ENCODE measurements around the gene USH1C.

Gene USH1C

DNA sequence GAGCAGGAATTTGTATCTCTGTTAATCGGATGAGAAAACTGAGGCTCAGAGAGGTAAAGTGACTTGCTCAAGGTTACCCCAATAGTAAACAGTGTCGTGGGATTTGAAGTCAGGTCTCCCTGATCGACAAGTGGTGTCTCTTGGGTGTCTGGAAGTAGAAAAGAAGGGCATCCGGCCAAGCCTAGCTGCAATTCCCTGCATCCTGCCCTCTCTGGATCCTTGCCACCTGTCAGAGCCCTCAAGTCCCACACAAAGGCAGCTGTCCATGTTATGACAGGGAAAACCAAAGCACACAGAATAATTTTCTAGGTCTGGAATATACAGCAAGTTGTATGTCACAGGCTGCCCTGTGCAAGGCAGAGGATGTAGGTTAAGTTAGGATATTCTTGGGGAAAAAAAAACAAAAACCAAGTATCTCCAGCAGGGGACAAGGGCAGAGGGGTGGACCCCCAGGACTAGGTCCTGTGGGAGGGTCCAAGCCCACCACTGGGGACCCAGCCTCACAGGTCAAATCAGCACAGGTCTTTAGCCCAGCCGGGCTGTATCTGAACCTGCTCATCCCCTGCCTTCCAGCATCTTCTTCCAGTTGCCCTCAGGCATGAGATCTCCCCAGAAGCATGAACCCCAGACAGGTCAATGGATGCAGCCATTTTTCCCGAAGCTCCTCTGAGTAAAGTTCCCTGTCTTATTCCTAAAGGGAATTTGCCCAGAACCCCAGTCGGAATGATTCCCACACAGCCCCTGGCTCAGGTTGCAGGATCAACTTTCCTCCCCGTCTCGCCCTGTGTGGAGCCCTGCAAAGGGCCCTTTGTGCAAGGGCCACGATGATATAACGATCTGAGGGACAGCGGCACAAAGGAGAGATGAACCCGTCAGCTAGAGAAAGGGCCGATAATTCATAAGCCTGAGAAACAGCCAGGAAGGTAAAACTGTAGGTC, 15.0 kb downstream of the USH1C start:
- Mint-ChIP-seq H3K4me1 (ENCODE audit: low read depth) (no peaks in the 10 kb centered on the region), H3K9me3 (ENCODE audit: low read depth) (no peaks in the 10 kb centered on the region), H3K27ac (no peak overlapping the region), H3K27me3 (no peaks in the 10 kb centered on the region), H3K36me3 (no peaks in the 10 kb centered on the region), H3K4me3 (no peak overlapping the region)

DNA sequence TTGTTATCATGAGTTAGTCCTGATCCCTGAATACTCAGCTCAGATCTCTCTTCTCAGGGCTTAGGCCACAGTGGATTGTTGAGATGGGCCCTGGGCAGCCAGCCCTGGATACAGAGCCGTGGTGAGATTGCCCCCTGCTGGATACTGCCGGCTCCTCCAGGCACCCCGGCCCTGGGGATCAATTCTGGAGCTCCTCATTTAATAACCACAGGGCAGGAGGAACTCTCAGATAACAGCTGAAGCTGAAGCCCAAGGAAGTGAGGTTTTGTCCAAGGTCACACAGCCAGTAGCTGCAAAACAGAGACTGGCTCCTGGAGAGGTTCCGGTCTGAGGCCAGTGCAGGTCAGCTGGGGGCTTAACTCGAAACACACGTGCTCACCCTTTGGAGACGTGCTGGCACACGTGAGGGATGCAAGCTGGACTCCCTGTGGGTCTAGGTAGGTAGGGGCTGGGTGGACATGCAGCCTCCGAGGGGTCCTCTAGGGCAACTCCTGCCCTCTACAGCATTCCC, 16.0 kb downstream of the USH1C start:
- no peaks in the 10 kb centered on the region for H3K4me1 Mint-ChIP-seq (ENCODE audit: low read depth)

DNA sequence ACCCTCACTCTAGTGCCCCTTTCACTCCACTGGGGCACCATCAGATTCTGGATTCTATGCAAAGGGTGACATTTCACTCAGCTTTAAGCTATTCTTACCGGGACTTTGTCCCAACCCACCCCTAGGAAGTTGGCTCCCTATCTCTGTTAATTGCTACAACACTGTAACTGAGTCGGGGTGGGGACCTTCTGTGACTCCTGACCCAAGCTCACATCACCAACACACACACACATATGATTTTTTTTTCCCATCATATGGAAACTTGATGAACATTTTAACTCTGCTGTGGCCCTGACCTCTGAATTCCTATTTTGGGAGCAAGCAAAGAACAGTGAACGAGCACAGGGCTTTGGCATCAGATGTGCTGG, 16.6 kb downstream of the USH1C start:
- Mint-ChIP-seq H3K4me1 (ENCODE audit: low read depth) (no peaks in the 10 kb centered on the region), H3K4me3 (no peak overlapping the region), H3K36me3 (no peaks in the 10 kb centered on the region), H3K27ac (no peak overlapping the region), H3K27me3 (no peaks in the 10 kb centered on the region), H3K9me3 (ENCODE audit: low read depth) (no peaks in the 10 kb centered on the region)

More for the DNA sequence above, 16.0 kb downstream of the USH1C start:
- H3K4me3 Mint-ChIP-seq, result no peak overlapping the region
- no peaks in the 10 kb centered on the region for H3K36me3 Mint-ChIP-seq
- H3K27ac Mint-ChIP-seq, result no peak overlapping the region
- H3K27me3 Mint-ChIP-seq, result no peaks in the 10 kb centered on the region
- H3K9me3 Mint-ChIP-seq (ENCODE audit: low read depth), result no peaks in the 10 kb centered on the region

DNA sequence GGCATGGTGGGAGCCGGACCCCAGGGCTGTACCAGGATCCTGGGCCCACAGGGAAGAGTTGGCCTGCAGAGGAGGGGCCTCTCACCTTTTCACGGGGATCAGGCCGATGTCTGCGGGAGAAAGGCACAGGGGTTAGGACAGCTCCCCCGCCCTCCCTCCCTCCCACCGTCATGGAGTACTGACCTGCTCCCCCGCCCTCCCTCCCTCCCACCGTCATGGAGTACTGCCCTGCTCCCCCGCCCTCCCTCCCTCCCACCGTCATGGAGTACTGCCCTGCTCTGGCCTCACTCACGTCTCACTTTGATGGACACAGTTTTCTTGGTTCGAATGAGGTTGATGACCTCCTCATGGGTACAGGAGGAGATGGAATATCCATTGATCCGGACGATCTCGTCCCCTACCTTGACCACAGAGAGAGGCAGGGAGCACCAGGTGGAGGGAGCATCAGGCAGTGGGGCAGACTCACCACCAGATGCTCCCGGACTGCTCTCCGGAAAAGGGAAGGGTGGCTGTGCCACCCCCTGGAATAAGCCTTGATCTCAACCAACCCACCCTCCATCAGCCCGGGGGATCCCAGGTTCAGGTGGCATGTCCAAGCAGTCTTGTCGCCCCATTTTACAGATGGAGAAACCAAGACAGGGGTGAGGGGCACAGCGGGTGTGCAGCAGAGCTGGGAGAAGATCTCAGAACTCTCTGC, 17.1 kb downstream of the USH1C start:
- Mint-ChIP-seq H3K36me3 (no peaks in the 10 kb centered on the region), H3K27me3 (no peaks in the 10 kb centered on the region), H3K27ac (no peak overlapping the region), H3K9me3 (ENCODE audit: low read depth) (no peaks in the 10 kb centered on the region), H3K4me1 (ENCODE audit: low read depth) (no peaks in the 10 kb centered on the region), H3K4me3 (no peak overlapping the region)

DNA sequence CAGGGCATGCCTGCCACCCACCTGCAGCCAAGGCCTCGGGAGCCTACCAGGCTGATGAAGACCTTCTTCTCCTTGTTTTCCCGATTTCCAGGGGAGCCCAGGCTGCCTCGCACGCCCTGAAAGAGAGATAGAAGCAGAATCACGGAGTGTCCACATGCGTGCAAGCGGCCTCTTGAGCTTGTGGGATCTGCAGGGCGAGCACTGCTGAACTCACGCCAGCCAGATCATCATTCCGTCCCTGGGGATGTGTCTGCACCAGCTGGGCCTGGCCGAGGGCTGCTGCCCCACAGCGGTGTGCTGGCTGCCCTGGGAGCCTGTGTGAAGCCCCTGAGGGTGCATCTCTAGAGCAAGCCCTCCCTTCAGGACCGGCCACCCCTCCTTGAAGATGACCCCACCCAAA, 17.9 kb downstream of the USH1C start:
- Mint-ChIP-seq H3K27ac (no peak overlapping the region), H3K4me1 (ENCODE audit: low read depth) (no peaks in the 10 kb centered on the region), H3K9me3 (ENCODE audit: low read depth) (no peaks in the 10 kb centered on the region), H3K27me3 (no peaks in the 10 kb centered on the region), H3K36me3 (no peaks in the 10 kb centered on the region), H3K4me3 (no peak overlapping the region)

DNA sequence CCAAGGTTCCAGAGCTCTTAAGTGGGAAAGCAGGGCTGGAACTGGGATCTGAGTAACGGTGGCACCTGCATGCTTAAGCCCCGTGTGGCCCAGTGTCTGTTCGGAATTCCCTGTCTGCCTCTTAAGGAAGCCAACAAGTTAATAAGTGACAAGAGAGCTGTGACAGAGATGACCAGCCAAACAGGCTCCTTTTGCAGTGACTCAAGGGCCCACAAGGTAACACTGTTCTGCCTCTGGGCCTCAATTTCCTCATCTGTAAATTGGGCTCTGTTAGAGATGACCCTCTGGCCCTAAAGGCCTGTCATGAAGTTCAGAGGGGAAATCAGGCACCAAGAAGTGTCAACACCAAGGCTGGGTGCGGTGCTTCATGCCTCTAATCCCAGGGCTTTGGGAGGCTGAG, 18.6 kb downstream of the USH1C start:
- no peaks in the 10 kb centered on the region for H3K27me3 Mint-ChIP-seq
- no peak overlapping the region for H3K4me3 Mint-ChIP-seq
- no peaks in the 10 kb centered on the region for H3K9me3 Mint-ChIP-seq (ENCODE audit: low read depth)
- H3K27ac Mint-ChIP-seq, result no peak overlapping the region
- no peaks in the 10 kb centered on the region for H3K36me3 Mint-ChIP-seq
- no peaks in the 10 kb centered on the region for H3K4me1 Mint-ChIP-seq (ENCODE audit: low read depth)

DNA sequence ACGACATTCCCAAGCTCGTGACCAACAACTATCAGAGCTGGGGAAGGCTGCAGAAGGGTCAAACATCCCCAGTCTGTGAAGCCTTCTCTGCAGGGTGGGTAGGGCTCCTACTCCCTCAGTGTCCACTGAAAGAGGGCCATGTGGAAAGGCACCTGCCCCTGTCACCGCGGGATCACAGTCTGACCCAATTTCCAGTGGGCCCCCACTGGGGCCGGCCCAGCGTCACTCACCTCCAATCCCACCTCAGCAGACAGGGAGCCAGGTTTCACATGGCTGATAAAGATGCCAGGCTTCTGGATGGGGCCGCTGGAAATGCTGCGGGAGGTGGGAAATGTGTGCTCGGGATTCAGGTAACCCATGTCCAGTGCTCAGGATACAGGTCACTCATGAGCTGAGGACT, 20.0 kb downstream of the USH1C start:
- Mint-ChIP-seq H3K9me3 (ENCODE audit: low read depth) (no peaks in the 10 kb centered on the region), H3K36me3 (no peaks in the 10 kb centered on the region), H3K4me3 (no peak overlapping the region), H3K27me3 (no peaks in the 10 kb centered on the region), H3K27ac (no peak overlapping the region), H3K4me1 (ENCODE audit: low read depth) (no peaks in the 10 kb centered on the region)

DNA sequence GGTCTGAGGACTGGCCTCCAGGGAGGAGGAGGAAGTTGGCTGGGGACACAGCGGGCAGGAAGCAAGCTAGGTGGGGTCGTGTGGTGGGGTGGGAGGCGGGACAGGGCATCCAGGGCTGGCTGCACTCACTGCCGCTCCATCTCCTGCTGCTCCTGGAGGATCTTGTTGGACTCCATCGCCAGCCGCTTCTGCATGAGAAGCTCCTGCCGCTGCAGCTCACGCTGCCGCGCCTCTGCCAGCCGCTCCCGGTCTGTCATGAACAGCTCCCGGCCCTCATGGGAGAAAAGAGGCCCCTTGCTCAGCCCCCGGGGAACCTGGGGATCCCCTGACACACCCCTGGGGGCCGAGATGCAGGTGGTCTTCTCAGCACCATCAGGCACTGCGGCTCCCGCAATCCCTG, 21.6 kb downstream of the USH1C start:
- no peak overlapping the region for H3K4me3 Mint-ChIP-seq

DNA sequence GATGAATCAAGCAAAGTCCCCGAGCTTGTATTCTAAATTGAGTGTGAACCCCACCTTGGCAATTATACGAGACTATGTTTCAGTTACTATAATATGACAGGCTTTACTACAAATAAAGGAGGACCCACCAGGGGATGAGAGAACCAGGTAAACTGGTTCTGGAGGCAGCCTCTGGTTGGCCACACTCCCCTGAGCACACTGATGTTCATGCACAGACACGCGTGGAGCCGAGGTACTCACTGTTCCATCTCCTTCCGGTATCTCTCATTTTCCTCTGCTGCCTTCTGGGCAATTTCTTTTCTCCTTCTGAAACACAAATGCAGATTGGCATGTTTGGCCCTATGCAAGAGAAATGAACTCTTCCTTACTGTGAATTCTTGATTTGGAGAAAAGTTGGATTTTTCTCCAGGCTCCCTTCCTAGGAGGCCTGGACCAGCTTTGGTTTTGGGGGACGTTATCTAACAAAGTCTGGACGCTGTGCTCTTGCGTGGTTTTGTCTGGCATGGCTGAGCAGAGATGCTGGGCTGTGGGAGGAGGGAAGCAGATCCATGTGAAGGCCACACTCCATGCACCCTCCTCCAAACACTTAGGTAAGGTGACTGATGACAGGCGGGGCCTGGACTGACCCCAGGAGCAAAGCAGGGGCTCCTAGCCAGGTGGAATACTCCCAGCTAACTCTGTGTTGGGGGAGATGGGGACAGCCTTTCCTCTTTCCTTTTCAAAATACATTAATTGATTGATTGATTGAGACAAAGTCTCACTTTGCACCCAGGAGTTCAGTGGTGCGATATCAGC, 22.9 kb downstream of the USH1C start:
- no peaks in the 10 kb centered on the region for H3K27me3 Mint-ChIP-seq
- no peaks in the 10 kb centered on the region for H3K36me3 Mint-ChIP-seq
- no peaks in the 10 kb centered on the region for H3K4me1 Mint-ChIP-seq (ENCODE audit: low read depth)
- no peak overlapping the region for H3K27ac Mint-ChIP-seq
- H3K9me3 Mint-ChIP-seq (ENCODE audit: low read depth), result no peaks in the 10 kb centered on the region
- H3K4me3 Mint-ChIP-seq, result no peak overlapping the region

More for the DNA sequence above, 21.6 kb downstream of the USH1C start:
- no peaks in the 10 kb centered on the region for H3K4me1 Mint-ChIP-seq (ENCODE audit: low read depth)
- H3K27ac Mint-ChIP-seq, result no peak overlapping the region
- no peaks in the 10 kb centered on the region for H3K36me3 Mint-ChIP-seq
- no peaks in the 10 kb centered on the region for H3K9me3 Mint-ChIP-seq (ENCODE audit: low read depth)
- no peaks in the 10 kb centered on the region for H3K27me3 Mint-ChIP-seq

DNA sequence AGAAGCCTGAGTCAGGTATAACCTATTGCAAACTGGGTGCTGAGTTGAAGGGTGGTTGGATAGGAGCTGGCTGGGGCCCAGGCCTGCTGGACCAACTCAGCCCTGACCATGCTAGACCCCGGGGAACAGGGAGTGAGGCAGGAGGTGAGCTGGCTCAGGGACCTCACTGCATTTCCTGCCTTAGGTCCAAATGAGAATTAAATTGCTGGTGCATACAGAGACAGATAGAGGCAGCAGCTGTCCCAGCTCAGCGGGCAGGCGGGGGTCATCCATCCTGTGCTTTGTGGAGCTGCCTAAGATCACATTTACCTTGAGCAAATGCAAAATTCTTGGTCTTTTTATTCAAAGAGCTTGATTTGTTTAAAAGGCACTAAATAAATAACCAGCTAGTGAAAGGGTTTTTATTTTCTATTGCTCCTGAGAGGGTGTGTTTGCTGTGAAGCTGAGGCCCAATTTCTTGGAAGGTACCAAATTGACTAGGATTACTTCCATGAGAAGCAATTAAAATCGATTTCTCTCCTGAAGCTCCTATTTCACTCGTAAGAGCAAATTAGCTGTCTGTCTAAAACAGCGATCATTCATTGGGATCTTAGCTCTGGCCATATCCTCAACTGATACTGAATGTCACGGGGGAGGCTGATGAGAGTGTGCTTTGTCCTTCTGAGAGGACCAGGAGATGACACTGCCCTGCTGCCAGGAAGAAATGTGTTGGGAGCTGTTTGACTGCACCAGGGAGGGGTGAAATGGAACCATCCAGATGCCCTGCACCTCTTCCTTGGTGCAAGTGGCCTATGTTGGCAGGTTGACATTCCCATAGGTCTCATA, 24.9 kb downstream of the USH1C start:
- H3K27me3 Mint-ChIP-seq, result peaks cover 3% of the 10 kb centered on the region
- no peaks in the 10 kb centered on the region for H3K36me3 Mint-ChIP-seq
- no peaks in the 10 kb centered on the region for H3K9me3 Mint-ChIP-seq (ENCODE audit: low read depth)
- no peak overlapping the region for H3K4me3 Mint-ChIP-seq
- no peaks in the 10 kb centered on the region for H3K4me1 Mint-ChIP-seq (ENCODE audit: low read depth)
- H3K27ac Mint-ChIP-seq, result no peak overlapping the region

DNA sequence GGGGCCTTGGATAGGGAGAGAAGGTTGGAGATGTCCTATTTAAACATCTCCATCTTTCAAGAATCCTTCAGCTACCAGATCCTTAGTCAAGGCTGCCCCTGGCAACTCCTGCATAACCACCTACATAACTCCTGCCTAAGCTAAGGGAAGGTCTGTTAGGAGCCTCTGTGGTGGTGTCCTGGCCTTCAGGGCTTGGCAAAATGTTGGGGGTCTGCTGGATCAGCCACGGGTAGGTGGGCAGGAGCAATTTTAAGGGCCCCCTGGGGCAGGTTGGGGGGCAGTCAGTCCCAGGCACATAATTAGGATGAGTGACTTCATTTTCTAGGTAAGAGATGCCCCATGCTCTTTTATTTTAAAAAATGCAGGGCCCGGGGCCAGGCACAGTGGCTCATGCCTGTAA, 25.9 kb downstream of the USH1C start:
- Mint-ChIP-seq H3K4me1 (ENCODE audit: low read depth) (no peaks in the 10 kb centered on the region), H3K36me3 (no peaks in the 10 kb centered on the region), H3K9me3 (ENCODE audit: low read depth) (no peaks in the 10 kb centered on the region), H3K27me3 (peaks cover 3% of the 10 kb centered on the region), H3K4me3 (no peak overlapping the region), H3K27ac (no peak overlapping the region)

DNA sequence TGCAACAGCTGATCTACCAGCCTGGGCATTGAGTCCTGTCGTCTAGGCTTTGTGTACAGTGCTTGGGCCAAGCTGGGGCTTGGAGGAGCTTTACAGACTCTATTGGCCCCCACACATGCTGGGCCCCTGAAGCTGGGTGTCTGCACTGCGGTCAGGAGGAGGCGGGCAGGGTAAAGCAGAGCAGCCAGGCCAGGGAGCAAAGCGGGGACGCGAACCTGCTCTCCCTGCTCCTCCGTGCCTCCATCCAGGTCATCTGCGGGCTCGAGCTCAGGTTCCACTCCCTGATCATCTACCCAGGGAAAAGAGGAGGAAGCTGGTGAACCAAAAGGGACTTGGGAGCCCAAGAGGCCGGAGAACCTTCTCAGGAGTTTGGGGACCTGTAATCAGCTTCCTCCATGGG, 27.0 kb downstream of the USH1C start:
- H3K4me1 Mint-ChIP-seq (ENCODE audit: low read depth), result no peaks in the 10 kb centered on the region
- H3K9me3 Mint-ChIP-seq (ENCODE audit: low read depth), result no peaks in the 10 kb centered on the region
- no peak overlapping the region for H3K27ac Mint-ChIP-seq
- peaks cover 5% of the 10 kb centered on the region for H3K27me3 Mint-ChIP-seq
- no peaks in the 10 kb centered on the region for H3K36me3 Mint-ChIP-seq
- no peak overlapping the region for H3K4me3 Mint-ChIP-seq

DNA sequence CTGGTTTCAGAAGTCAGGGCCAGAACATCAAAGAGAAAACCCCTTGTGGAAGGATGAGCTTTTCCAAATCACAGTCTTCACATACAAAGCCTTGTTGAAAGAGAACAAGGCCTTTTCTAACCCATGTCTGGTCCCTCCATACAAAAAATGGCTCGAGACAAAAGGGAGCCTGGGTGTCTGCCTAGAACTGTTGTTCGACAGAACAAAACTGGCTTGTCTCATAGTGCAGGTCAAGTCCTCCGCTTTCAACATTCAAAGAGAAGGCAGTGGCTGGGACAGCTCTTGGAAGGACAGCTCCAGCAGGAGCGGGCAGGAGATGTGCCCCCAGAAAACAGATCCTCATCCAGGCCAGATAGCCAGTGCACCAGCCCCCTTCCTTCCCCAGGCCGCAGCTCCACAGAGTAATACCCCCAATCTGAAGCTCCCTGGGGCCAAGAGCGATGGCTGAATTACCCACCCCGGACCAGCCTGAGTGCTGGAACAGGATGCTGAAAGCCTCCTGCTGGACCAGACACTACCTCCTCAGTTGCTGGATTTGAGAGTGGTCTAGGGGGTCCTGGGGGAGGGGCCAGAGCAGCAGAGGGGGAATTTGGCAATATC, 27.6 kb downstream of the USH1C start:
- Mint-ChIP-seq H3K4me3 (no peak overlapping the region), H3K9me3 (ENCODE audit: low read depth) (no peaks in the 10 kb centered on the region), H3K27me3 (peaks cover 5% of the 10 kb centered on the region), H3K36me3 (no peaks in the 10 kb centered on the region), H3K4me1 (ENCODE audit: low read depth) (no peaks in the 10 kb centered on the region), H3K27ac (no peak overlapping the region)

Data from activated naive CD8-positive, alpha-beta T cell (primary cell).